Measurements from ENCODE around the gene PABPC3.

- TF ChIP-seq TAF1 (IDR thresholded peaks at IDR 0.05; ENCODE audit: borderline replicate concordance, low read depth, low read length) (no peak), POLR2AphosphoS5 (IDR thresholded peaks at IDR 0.05; ENCODE audit: low read depth, low read length) (no peak), POLR2A (IDR thresholded peaks at IDR 0.05; ENCODE audit: low read depth, low read length) (no peak)
These were observed 45.1 kb downstream of the PABPC3 start for GRCh38 chr13:25141042-25141441.
